ENCODE data around the gene SLC38A5. TPM values are rescaled to one million over a fixed set of nuclear protein-coding genes. Genes with fewer than 3 reads are reported as not detected.

SLC38A5 gene
- total and polyA plus RNA-seq, 2 donors (not counting 3 experiments of a cell fraction or from before 2014, with no cell fraction given) = 21.6 to 28.8 TPM

Small RNA genes lying within 50 kb of the gene (small RNA-seq; reads per million reads assigned to genes)
- gene AL606490.4 (ENCODE audit: insufficient read depth, insufficient read length, low read depth, low replicate concordance) = not detected

Other genes starting within 250 kb of the SLC38A5 start
- not detected in 2 replicates for gene SSX1, start 214.9 kb downstream of the SLC38A5 start, total RNA-seq
- gene SSX1, start 214.9 kb downstream of the SLC38A5 start, polyA plus RNA-seq = not detected in 2 replicates
- gene SSX3, start 113.6 kb downstream of the SLC38A5 start, total RNA-seq = not detected in 2 replicates
- not detected in 2 replicates for gene SSX3, start 113.6 kb downstream of the SLC38A5 start, polyA plus RNA-seq
- gene SSX4, start 86.7 kb downstream of the SLC38A5 start, total RNA-seq = not detected in 2 replicates
- gene SSX4, start 86.7 kb downstream of the SLC38A5 start, polyA plus RNA-seq = not detected in 2 replicates
- not detected in 2 replicates for gene SSX4B, start 58.3 kb downstream of the SLC38A5 start, total RNA-seq
- not detected in 2 replicates for gene SSX4B, start 58.3 kb downstream of the SLC38A5 start, polyA plus RNA-seq
- gene FTSJ1, start 5.9 kb upstream of the SLC38A5 start, total RNA-seq = 52.9 and 59.9 TPM in 2 replicates
- gene FTSJ1, start 5.9 kb upstream of the SLC38A5 start, polyA plus RNA-seq = 63.9 and 76.3 TPM in 2 replicates
- 7.6 and 12.0 TPM in 2 replicates for gene PORCN, start 38.7 kb upstream of the SLC38A5 start, total RNA-seq
- gene PORCN, start 38.7 kb upstream of the SLC38A5 start, polyA plus RNA-seq = 20.9 and 21.0 TPM in 2 replicates
- 102 and 114 TPM in 2 replicates for gene EBP, start 51.5 kb upstream of the SLC38A5 start, total RNA-seq
- 178 and 183 TPM in 2 replicates for gene EBP, start 51.5 kb upstream of the SLC38A5 start, polyA plus RNA-seq
- 14.4 and 16.3 TPM in 2 replicates for gene TBC1D25, start 69.5 kb upstream of the SLC38A5 start, total RNA-seq
- gene TBC1D25, start 69.5 kb upstream of the SLC38A5 start, polyA plus RNA-seq = 16.0 and 18.3 TPM in 2 replicates
- gene RBM3, start 104.2 kb upstream of the SLC38A5 start, total RNA-seq = 477 and 485 TPM in 2 replicates
- 223 and 313 TPM in 2 replicates for gene RBM3, start 104.2 kb upstream of the SLC38A5 start, polyA plus RNA-seq
- gene WDR13, start 127.2 kb upstream of the SLC38A5 start, total RNA-seq = 85.0 and 96.1 TPM in 2 replicates
- gene WDR13, start 127.2 kb upstream of the SLC38A5 start, polyA plus RNA-seq = 169 and 253 TPM in 2 replicates
- gene WAS, start 213.5 kb upstream of the SLC38A5 start, total RNA-seq = 0.73 TPM in 1 of 2 replicates, not detected in the other
- not detected in 2 replicates for gene WAS, start 213.5 kb upstream of the SLC38A5 start, polyA plus RNA-seq
- 18.2 and 20.0 TPM in 2 replicates for gene SUV39H1, start 226.5 kb upstream of the SLC38A5 start, total RNA-seq
- gene SUV39H1, start 226.5 kb upstream of the SLC38A5 start, polyA plus RNA-seq = 19.0 and 22.0 TPM in 2 replicates